Fibroblast of lung (primary cell): ENCODE results near the gene HBP1. TPM values are rescaled to one million over a fixed set of nuclear protein-coding genes. Genes with fewer than 3 reads are reported as not detected.

Experiments
- DNase-seq, 2 donors: peaks; one replicate each; pipeline versions ENCODE4 v3.0.0 to v3.0.0-alpha.2; 2010; ENCODE audit warnings: low read depth in 2 of 2
- H2AFZ ChIP-seq: 2 replicates; pipeline ENCODE4 v1.5.1; 2012; ENCODE audit warnings: low read length, control low read depth, inconsistent platforms
- H3K27ac ChIP-seq: 2 replicates; pipeline ENCODE4 v1.5.1; 2011; ENCODE audit warnings: low read length, control low read depth; ENCODE audit not compliant: insufficient read depth
- H3K27me3 ChIP-seq: 2 replicates; pipeline ENCODE4 v1.5.1; 2011; ENCODE audit warnings: mild to moderate bottlenecking, low read length; ENCODE audit not compliant: control insufficient read depth, insufficient read depth
- H3K36me3 ChIP-seq: 2 replicates; pipeline ENCODE4 v1.5.1; 2011; ENCODE audit warnings: low read length; ENCODE audit not compliant: control insufficient read depth, insufficient read depth
- H3K4me1 ChIP-seq: 2 replicates; pipeline ENCODE4 v1.5.1; 2011; ENCODE audit warnings: low read length; ENCODE audit not compliant: control insufficient read depth, insufficient read depth; ENCODE audit errors: extremely low read depth
- H3K4me2 ChIP-seq: 2 replicates; pipeline ENCODE4 v1.5.1; 2011; ENCODE audit warnings: low read length, control low read depth; ENCODE audit not compliant: insufficient read depth; ENCODE audit errors: extremely low read depth
- H3K4me3 ChIP-seq, 4 experiments: fragments of 200-600 bp in 1 of 4; sonication (generic) in 1 of 4; replicated peaks in 1 of 4; 2 replicates each; pipeline ENCODE4 v1.5.1; 2011 to 2016; ENCODE audit warnings: low read length in 4 of 4, low read depth in 3 of 4, mild to moderate bottlenecking in 3 of 4, control low read depth in 2 of 4, inconsistent platforms in 1 of 4, mixed read lengths in 1 of 4; ENCODE audit not compliant: insufficient read depth in 1 of 4; ENCODE audit errors: control extremely low read depth in 1 of 4
- H3K79me2 ChIP-seq: 2 replicates; pipeline ENCODE4 v1.5.1; 2012; ENCODE audit warnings: mild to moderate bottlenecking, low read length, inconsistent platforms; ENCODE audit not compliant: control insufficient read depth, insufficient read depth
- H3K9ac ChIP-seq: 2 replicates; pipeline ENCODE4 v1.5.1; 2011; ENCODE audit warnings: mild to moderate bottlenecking, low read length, control low read depth; ENCODE audit not compliant: insufficient read depth
- H3K9me3 ChIP-seq: 2 replicates; pipeline ENCODE4 v1.5.1; 2012; ENCODE audit warnings: low read depth, low read length; ENCODE audit not compliant: control insufficient read depth, insufficient read depth
- H4K20me1 ChIP-seq: 2 replicates; pipeline ENCODE4 v1.5.1; 2011; ENCODE audit warnings: low read length; ENCODE audit not compliant: control insufficient read depth, insufficient read depth; ENCODE audit errors: extremely low read depth
- CTCF ChIP-seq, 2 donors: IDR thresholded peaks in 1 of 2; conservative IDR thresholded peaks in 1 of 2; 1 replicate in 1 of 2; 2 replicates in 1 of 2; pipeline ENCODE4 v1.5.1; 2011 to 2012; ENCODE audit warnings: low read length in 2 of 2, control low read depth in 1 of 2, inconsistent platforms in 1 of 2, low read depth in 1 of 2, mild to moderate bottlenecking in 1 of 2
- EZH2 ChIP-seq: IDR thresholded peaks from 2 replicates; pipeline ENCODE4 v1.5.1; 2012; ENCODE audit warnings: low read length, control low read depth, mild to moderate bottlenecking; ENCODE audit errors: missing control alignments
- polyA plus RNA-seq, 2 donors: library from polyadenylated mRNA; depleted of rRNA in 1 of 2; stranded (reverse) in 1 of 2; unstranded in 1 of 2; fragments of >200 nt; gene quantifications; 2 replicates each; pipeline ENCODE4 v1.2.1, GENCODE V29; 2011 to 2012; ENCODE audit warnings: missing spikeins in 1 of 2
- total RNA-seq: library from RNA; depleted of rRNA; stranded (reverse); fragments of >200 nt; gene quantifications from 2 replicates; pipeline ENCODE4 v1.2.1, GENCODE V29; 2014

HBP1 gene
- total and polyA plus RNA-seq, 2 donors (not counting 1 experiment from before 2014, with no cell fraction given): 72.9 to 122 TPM

GRCh38 chr7:107158028-107158427 is 10.8 kb upstream of the HBP1 start:
- Histone ChIP-seq H3K4me1 (no peaks in the 10 kb centered on the region), H4K20me1 (no peaks in the 10 kb centered on the region), H3K9me3 (no peaks in the 10 kb centered on the region), H3K27me3 (no peaks in the 10 kb centered on the region), H3K27ac (no peak overlapping the region), H3K79me2 (no peaks in the 10 kb centered on the region), H3K4me3 (no peak overlapping the region), H2AFZ (no peak overlapping the region), H3K9ac (no peak overlapping the region), H3K4me2 (no peak overlapping the region), H3K36me3 (no peaks in the 10 kb centered on the region)
- DNase-seq: no peak
- TF ChIP-seq EZH2: no peak
- no peak for TF ChIP-seq CTCF (conservative IDR thresholded peaks at IDR 0.05 in 1 of 2, IDR thresholded peaks at IDR 0.05 in 1 of 2; ENCODE audit: low read depth in 1 of 2, low read length in 2 of 2)

- H4K20me1 ChIP-seq: no peaks in the 10 kb centered on the region
- no peaks in the 10 kb centered on the region for H3K4me1 ChIP-seq
- H3K9ac ChIP-seq: no peak overlapping the region
- no peak overlapping the region for H3K27ac ChIP-seq
- H3K79me2 ChIP-seq: no peaks in the 10 kb centered on the region
- TF ChIP-seq EZH2 (no peak), CTCF (conservative IDR thresholded peaks at IDR 0.05 in 1 of 2, IDR thresholded peaks at IDR 0.05 in 1 of 2; ENCODE audit: low read depth in 1 of 2, low read length in 2 of 2) (no peak)
- no peak overlapping the region for H2AFZ ChIP-seq
- H3K4me2 ChIP-seq: no peak overlapping the region
- no peak overlapping the region for H3K4me3 ChIP-seq
- no peaks in the 10 kb centered on the region for H3K9me3 ChIP-seq
- no peak for DNase-seq
- no peaks in the 10 kb centered on the region for H3K36me3 ChIP-seq
- no peaks in the 10 kb centered on the region for H3K27me3 ChIP-seq
Measured at GRCh38 chr7:107160389-107160788, 8.4 kb upstream of the HBP1 start.

- Histone ChIP-seq H3K27ac (no peak overlapping the region), H4K20me1 (no peaks in the 10 kb centered on the region), H3K9me3 (no peaks in the 10 kb centered on the region), H3K4me1 (no peaks in the 10 kb centered on the region), H3K36me3 (no peaks in the 10 kb centered on the region), H2AFZ (no peak overlapping the region), H3K79me2 (no peaks in the 10 kb centered on the region), H3K4me2 (no peak overlapping the region), H3K27me3 (no peaks in the 10 kb centered on the region), H3K9ac (no peak overlapping the region), H3K4me3 (no peak overlapping the region)
- DNase-seq: no peak
- no peak for TF ChIP-seq EZH2
- TF ChIP-seq CTCF (conservative IDR thresholded peaks at IDR 0.05 in 1 of 2, IDR thresholded peaks at IDR 0.05 in 1 of 2; ENCODE audit: low read depth in 1 of 2, low read length in 2 of 2): no peak
Measured at GRCh38 chr7:107161415-107161814, 7.4 kb upstream of the HBP1 start.
